AG09309 (cell line): Measurements from ENCODE around the gene METTL21A.

ENCODE experiments used
- DNase-seq: peaks from one replicate; pipeline ENCODE4 v3.0.0-alpha.2; 2010; ENCODE audit warnings: low read depth
- H3K4me3 ChIP-seq: 2 replicates; pipeline ENCODE4 v1.5.1; 2011; ENCODE audit warnings: mild to moderate bottlenecking, low read depth, low read length, moderate library complexity; ENCODE audit not compliant: control insufficient read depth
- CTCF ChIP-seq: IDR thresholded peaks from 2 replicates; pipeline ENCODE4 v1.5.1; 2011; ENCODE audit warnings: mild to moderate bottlenecking, low read depth, low read length, inconsistent platforms; ENCODE audit not compliant: insufficient read depth, control insufficient read depth; ENCODE audit errors: missing control alignments

METTL21A gene

DNA sequence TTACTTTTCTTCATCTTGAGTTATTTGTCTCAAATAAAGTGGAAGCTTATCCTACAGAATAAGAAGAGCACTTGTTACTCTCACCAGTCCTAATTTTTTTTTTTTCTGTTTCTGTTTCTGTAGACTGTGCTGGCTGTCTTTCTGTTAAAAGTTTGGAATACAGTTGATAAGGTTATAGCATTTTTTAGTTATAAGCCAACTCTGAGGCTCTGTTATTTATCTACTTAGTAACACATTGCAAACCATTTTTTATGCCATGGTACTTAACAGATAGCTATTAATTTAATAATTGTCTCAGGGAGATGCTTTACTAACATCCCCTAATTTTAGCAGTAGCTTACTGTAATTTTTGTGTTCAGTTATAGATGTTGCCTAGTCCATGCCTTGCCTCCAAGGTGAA lies 57.5 kb downstream of the METTL21A start:
- no peak overlapping the region for H3K4me3 ChIP-seq
- DNase-seq: no peak
- no peak for TF ChIP-seq CTCF

GRCh38 chr2:207565736-207566500 lies 59.3 kb downstream of the METTL21A start:
- no peak for DNase-seq
- no peak overlapping the region for H3K4me3 ChIP-seq
- no peak for TF ChIP-seq CTCF
